Inferior parietal cortex (tissue), 1 donor: Measurements from ENCODE around the gene NEDD4L.

ENCODE experiments used
- DNase-seq: peaks from one replicate; pipeline ENCODE4 v3.0.0-alpha.2; 2016; ENCODE audit errors: extremely low spot score

Gene NEDD4L

DNA sequence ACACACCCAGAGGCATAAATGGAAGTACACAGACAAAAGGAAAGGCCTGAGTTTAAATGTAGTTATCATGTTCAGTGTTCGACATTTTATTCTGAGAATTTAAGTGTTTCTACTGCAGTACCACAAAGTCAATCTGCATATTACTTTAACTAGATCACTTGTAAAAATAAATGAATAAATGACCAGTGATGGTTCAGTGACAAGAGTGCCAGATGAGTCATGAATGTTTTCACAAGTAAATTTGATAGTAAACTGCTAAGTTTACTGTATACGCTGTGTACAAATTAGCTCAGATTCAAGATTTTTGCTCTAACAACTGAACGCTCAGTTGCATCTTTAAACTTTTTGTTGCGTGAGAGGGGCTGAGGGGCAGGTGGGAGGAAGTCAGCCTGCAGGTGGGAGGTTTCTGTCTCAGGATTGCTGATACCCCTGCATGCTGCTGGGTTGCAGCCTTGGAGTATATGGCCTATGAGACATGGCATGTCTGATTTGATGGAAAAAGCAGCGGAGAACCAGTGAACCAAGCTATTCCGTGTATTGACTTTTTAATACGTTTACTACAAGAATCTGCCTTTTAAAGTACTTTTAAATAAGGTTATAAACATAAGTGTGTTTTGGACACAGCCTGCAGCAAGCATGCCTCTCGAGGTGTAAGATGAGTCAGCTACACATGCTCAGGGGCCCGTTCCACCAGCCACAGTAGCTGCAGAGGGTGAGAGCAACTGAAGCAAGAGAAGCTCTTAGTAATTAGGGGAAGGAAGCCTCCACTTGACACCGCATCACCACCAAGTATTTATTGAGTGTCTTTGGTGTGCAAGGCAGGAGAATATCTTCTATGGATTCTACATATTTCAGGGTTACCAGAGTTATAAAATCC lies 245.1 kb downstream of the NEDD4L start:
- no peak for DNase-seq

DNA sequence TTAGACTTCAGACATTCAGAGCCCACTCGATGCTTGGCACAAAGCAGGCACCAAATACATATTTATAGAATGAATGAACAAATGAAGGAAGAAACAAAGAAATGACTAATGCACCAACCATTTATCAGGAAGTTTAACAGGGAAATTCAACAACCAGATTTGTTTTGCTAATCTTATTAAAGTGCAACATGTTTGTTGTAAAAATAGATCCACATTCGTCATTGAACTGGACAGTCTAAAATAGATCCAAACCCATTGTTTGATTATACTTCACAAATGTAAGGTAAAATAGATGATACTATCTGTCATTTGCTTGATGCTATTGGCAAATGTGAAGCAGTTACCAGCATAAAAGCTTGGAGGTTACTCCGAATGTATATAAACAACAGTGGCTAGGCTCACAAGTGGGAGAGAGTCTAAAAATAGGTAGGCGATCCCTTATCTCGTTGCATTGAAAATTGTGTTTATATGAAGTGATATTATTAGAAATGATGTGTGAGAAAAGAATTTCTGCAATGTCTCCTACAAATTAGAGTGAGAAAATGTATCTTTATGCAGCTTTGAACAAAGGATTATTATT lies 246.2 kb downstream of the NEDD4L start:
- no peak for DNase-seq

DNA sequence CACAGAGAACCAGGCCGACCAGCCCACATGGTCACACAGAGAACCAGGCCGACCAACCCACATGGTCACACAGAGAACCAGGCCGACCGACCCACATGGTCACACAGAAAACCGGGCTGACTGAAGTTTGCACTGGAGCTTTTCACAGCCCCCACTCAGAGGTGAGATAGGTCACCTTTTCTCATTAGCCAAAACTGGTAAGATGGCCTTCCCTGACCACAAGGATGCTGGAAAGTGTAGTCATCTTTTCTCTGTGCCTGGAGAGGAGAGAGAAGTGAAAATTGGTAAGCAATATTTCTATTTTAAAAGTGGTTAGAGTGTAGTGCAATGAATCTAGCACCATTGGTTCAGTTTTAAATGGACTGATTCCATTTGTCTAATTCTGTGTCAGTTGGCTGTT lies 247.1 kb downstream of the NEDD4L start:
- no peak for DNase-seq

DNA sequence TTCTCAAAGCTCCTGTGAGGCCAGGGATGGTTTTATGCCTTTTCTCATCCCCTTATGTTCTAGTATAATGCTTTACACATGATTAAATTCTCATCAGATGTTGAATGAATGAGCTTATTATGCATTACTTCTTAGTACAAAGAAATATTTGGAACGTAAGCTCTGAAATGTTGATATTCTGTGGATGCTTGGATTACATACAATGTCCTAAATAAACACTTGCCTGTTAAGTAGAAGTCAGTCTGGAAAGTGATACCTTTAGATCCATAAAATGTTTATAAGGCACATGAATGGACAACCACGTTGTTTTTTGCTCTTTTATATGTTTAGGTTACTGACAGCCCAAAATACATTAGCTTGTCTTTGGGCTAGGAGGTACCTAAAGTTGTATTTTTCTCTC lies 248.6 kb downstream of the NEDD4L start:
- DNase-seq = no peak

DNA sequence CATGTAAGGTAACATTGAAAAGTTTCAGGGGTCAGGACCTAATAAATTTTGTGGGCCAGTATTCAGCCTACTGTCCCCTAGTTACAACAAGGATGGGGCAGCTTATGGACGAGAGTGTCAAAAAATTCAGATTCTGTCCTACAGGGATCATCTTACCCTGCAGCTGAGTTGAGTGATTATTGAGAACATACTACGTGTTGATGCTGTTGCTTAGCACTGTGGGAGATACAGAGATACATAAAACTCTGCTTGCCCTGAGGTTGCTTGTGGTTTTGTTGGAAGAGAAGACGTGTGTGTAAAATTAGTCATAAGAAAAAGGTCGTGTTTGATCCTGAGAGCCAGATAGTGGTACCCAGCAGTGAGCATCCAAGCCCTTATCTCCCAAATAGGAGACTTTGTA lies 253.2 kb downstream of the NEDD4L start:
- no peak for DNase-seq

DNA sequence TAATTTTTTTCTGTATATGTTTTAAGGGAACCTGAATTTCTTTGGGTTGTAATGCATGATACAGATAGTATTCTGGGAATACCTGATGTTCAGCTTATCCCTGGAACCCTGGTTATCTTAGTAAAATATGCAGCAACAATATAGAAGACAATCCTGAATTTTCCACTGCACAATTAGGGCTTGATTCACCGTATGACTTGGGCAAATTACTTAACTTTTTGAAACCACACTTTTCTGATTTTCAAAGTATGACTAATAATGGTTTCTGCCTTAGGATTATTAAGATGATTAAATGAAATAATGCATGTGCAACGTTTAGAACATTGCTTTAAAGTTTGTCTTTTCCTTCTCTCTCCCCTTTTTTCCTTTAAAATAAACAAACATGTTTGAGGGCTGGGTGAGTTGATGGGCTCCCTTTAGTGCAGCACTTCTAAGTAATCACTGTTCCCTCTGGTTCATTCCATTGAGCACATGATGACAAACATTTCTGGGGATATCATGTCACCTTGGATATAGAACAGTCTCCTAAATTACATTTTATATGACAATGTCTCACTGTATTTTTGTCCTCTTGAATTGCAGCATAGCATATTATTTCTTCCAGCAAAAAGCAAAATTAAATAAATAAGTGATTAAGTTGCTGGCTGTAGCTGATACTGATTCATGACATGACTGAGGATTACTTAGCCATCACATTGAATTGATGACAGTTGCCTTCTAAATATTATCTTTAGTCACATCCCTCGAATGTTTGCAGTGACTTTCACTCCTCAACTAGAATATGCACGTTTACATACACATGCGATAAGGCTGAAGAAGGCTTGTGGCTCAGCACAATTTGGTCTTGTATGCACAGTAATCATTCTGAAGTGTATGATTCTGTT lies 254.5 kb downstream of the NEDD4L start:
- no peak for DNase-seq

DNA sequence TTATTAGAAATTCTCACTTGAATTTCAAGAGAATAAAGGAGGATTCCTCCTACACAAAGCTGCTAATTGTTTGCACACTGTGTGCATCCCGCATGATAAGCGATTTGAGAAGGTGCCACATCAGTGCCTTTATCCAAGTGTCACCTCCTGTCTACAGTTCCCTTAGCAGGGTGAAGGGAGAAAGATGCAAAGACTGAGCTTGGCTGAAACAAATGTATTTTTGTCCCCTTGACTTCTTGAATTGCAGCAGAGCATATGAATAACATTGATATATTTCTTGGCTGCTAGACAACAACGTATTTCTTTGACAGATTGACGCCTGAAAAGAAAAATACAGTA lies 255.1 kb downstream of the NEDD4L start:
- DNase-seq = no peak

DNA sequence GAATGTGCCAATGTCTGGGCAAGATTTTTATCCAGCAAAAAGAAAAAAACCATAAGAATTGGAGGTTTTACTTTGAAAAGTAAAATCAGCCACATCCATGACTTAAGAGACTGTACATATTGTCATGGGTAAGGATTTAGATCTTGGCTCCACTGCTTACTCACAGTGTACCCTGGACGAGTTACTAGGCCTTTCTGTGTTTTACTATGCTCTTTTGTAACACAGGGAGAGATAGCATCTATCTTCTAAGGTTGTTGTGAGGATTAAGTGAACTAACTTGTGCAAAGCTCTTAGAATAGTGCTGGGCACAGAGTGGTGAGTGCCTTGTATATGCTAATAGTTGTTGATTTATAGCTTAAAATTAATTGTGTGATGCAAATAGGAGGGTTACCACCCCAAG lies 255.9 kb downstream of the NEDD4L start:
- DNase-seq = no peak

DNA sequence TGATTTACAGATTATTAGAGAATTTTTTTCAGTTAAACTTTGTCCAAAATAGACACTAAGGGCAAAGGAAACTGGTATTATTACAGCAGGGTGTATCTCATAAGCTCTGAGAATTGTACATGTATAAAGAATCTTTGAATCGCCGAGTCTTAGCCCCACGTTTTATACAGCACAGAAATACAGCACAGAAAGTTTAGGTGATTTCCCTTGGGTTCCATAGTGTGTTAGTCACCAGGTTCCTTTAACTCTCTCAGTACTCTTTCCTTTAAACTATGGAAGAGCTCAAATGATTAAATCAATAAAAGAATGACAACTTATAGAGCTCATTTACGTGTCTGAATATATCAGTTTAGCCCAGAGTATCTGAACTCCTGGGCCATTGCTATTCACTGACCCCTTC lies 256.8 kb downstream of the NEDD4L start:
- no peak for DNase-seq

DNA sequence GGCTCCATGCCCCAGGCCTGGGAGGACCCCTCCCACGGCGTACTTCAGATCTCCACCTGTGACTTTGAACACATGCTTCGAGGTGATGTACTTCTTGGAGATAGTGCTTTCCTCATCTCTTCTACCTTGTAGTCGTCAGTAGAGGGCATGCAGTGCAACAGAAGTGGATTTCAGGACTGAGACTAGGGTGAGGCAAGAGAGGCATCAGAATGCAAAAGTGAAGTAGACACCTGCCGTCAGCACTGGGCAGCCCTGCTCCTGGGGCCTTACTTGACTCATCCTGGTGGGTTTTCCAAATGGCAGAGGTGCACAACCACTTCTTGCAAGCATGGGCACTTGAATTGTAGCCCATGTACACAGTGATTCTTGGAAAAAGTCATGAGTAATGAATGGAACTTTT lies 258.8 kb downstream of the NEDD4L start:
- no peak for DNase-seq

DNA sequence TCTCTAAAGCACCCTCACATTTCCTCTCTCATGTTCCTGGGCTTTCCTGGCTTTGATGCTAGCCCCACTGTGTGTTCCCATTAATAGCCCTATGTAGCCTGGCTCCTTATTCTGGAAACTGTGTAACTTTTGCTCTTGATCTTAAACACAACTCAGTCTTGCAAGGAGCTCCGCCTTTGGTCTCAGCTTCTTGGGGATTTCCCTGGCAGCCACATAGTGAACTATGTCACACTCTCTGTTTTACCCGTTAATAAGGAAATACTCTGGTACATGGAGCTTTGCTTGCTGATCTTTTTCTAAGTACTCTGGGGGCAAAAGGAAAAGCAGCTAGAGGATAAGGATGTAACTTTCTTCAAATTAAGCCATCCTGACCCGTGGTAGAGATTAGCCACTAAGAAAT lies 259.3 kb downstream of the NEDD4L start:
- no peak for DNase-seq

DNA sequence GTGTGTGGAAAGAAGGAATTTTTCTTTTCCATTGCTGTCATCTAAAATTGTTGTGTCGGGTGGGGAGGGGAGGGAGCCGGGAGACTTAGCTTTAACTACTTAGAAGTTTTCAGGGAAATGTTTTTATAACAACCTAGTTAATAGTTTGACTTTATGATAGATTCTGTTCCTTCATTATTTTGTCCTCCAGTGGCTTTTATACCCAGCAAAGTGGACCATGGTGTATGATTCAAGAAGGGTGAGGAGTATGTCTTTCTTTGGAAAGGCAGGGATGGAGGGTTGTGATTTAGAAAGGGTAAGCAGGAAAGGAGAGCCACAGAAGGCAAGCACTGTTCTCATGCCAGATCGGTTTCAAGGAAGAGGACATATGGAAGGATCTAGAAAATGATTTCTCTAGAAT lies 261.8 kb downstream of the NEDD4L start:
- no peak for DNase-seq

DNA sequence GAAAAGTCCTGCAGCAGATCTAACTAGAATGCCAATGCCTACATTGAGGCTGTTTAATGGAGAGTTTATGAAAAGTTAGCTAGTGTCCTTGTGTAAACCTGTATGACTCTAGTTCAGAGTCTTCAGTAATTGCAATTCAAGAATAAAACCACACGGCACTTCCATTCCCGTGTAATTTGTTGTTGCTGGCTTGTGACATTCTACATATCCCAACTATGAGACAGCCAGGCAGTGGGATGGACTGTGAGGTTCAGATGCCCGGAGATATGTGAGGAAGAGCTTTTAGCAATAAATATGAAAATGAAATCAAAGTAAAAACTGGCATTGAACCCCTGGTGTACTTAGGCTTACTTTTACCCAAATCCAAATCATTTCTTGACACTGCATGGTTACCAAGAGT lies 263.4 kb downstream of the NEDD4L start:
- DNase-seq = no peak

DNA sequence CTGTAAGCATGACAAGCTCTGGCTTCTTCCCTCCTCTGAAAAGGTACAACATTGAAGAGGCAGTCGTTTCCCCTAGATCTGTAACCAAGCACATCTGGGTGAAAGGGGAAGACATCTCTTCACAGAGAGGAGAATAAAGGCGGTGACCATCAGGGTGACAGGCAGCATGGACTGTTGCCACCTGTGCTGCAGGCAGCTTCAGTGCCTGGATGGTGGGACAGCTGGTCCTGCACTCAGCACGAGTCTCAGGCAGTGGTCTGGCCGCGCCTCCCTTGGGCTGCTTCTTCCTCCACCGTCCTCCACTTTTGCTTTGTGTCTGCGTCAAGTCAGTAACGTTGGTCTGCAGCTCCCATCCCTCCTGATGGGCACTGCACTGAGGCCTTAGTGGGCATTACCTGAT lies 264.4 kb downstream of the NEDD4L start:
- no peak for DNase-seq

DNA sequence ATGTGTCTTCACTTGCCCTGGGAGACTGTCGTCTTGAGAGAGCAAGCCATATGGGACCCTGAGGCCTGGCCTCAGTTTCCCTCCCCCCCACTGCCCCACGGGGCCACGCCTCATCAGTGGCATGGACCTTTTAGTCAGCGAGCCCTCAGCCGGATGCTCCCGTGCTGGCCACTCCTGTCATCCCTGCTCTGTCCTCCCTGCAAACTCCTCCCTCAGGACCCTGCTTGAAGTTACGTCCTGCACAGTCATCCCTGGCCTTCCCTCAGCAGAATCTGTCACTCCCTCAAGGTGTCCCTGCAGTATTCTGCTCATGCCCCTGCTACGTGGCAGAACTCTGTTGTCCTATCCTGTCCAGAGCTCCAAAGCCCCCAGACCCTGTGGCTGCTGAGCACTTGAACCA lies 265.1 kb downstream of the NEDD4L start:
- no peak for DNase-seq

DNA sequence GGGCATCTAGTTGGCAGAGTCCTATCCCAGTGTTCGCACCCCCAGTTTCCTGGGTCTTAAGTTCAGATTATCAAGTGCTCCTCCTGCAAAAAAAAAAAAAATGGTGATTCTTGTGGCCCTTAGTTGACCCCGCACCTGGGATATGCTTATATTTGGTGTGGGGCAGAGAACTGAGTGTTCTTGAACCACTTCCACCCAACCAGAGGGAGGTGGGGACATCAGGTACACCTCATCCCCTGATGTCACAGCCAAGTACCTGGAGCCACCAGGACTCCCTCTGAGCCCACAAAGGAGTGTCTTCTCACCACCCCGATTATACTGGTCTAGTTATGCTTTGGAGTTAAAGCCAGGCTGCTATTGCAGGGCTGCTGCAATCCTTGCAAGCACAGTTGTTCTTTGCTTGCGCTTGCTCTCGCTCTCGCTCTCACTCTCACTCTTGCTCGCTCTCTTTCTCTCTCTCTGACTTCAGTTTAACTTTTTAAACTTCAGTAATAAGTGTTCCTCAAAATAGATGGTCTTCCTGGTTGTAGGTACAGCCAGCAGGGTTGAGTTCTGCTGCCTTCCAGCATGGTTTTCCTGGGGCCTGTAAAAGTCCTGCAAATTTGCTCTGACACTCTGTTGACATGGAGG lies 265.7 kb downstream of the NEDD4L start:
- no peak for DNase-seq

DNA sequence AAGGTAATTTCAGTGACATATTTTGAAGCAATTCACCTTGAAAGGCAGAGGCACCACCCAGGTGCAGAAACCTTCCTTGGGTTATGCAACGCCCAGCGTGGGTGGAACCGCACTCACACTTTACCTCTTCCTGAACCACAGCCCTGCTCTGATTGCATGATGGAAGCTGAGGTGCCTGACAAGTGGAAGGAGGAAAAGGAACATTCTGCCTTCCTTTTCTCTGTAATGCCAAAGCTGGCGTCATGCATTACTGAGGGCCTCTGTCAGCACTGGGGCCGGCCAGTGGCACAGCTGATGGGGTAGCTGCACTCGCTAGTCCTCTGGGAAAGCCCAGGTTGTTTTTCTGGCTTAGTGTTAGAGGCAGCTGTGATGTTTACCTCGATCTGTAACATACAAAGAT lies 266.5 kb downstream of the NEDD4L start:
- no peak for DNase-seq

DNA sequence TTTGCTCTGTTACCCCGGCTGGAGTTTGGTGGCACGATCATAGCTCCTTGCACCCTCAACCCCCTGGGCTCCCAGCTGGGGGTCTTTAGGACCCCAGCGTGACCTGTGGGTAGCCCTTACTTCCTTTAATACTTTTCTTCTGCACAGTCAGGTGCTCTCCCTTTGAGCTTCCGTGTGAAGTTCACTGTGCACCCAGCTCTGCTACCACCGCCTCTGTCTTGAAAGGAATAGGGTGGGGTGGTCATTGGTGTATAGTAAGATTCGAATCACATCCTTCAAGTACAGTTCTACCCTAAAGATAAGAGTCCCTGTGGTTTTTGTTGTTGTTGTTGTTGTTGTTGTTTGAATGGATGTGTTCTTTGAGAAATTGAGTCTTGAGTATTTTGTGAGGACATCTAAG lies 267.4 kb downstream of the NEDD4L start:
- no peak for DNase-seq

DNA sequence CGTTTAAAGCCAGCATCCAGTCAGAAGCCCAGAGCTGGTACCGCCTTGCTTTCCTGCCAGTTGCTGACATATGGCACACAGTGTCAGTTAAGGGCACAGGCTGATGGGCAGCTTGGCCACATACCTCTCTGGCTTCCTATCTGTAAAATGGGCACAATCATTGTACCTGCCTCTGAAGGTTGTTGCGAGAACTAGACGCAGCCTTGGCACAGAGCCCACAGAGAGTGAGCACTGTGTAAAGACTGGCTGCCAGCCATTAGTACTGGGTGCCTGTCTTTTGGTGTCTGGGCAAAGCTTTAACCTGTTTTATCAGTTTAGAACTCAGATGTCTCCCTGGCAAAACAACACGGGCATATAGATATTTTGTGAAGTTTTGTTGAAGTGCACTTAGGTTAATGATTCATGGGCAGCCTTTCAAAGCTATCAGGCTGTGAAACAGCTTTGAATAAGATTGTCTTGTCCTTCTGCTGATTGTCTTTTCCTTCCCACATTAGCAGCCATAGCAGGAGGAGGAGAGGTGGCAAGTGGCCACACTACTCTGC lies 269.5 kb downstream of the NEDD4L start:
- DNase-seq = no peak

DNA sequence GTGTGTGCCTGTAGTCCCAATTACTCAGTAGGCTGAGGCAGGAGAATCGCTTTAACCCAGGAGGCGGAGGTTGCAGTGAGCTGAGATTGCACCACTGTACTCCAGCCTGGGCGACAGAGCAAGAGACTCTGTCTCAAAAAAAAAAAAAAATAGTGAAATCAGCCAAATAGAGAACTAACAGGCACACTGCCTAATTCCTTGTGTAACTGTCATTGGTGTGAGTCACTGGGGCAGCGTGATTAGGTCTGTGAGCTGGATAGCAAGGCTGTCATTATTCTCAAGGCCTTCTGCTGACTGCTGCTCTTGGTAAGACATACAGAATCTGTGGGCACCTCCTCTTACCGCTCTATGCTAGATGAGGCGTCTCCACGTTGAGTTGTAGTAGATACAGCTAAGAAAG lies 270.3 kb downstream of the NEDD4L start:
- no peak for DNase-seq

DNA sequence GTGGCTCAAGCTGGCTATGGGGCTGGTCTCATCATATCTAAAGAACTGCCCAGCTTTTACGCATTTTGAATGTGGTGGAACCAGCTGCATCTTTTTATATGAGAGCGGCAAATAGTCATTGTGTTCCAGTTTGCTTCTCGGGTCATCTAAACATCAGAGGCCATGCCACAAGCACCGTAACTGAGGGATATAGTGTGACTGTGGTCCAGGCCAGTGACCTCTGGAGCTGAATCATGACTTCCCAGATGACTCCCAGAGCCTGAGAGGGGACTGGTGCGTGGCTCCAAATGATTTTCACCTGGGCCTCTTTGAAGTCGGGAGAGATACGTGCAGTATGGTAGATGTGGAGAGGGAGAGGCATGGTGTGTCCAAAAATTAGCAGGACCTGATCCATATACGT lies 271.0 kb downstream of the NEDD4L start:
- DNase-seq = no peak

DNA sequence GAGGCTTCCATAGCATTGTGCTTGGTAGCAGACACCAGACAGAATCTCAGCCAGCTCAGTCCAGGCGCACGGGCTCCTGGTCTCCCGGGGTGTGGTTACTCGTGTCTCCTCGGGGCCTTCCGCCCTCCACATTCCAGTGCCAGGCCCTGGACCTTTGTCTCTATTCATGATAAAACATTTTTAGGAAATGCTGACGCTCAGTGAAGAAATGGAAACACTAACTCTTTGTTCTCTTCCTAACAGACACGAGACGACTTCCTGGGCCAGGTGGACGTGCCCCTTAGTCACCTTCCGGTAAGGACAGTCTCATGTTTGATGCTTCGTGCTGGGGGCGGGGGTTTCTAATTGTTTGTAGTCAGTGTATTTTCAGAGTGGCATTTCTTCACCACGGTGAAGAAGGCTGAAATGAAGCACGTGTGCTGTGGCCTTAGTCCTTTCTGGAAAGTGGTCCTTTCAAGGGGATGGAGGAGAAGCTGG lies 271.8 kb downstream of the NEDD4L start:
- DNase-seq = no peak
